Mesenchymal stem cell (in vitro differentiated cells and primary cell): ENCODE results near the gene VPS51.
A peak's percentile ranks its signal among the peaks of the same experiment; 100 is the strongest.

ENCODE experiments used
- DNase-seq: peaks from one replicate; pipeline ENCODE4 v3.0.0-alpha.2; 2013
- H2AFZ ChIP-seq: one replicate; pipeline ENCODE4 v1.6.1; 2013; ENCODE audit warnings: low read depth, mild to moderate bottlenecking, control low read depth, inconsistent platforms, low read length, moderate library complexity
- H2AK5ac ChIP-seq: 2 replicates; pipeline ENCODE4 v1.6.1; 2013; ENCODE audit warnings: low read length, moderate library complexity, mild to moderate bottlenecking, inconsistent platforms; ENCODE audit not compliant: severe bottlenecking
- H2BK120ac ChIP-seq: one replicate; pipeline ENCODE4 v1.6.1; 2013; ENCODE audit warnings: low read depth, mild to moderate bottlenecking, inconsistent platforms, low read length, moderate library complexity
- H2BK12ac ChIP-seq, 2 experiments: one replicate each; pipeline ENCODE4 v1.6.1; 2013; ENCODE audit warnings: inconsistent platforms in 2 of 2, low read length in 2 of 2, mild to moderate bottlenecking in 2 of 2, moderate library complexity in 2 of 2, control low read depth in 1 of 2
- H2BK15ac ChIP-seq: one replicate; pipeline ENCODE4 v1.6.1; 2013; ENCODE audit warnings: mild to moderate bottlenecking, low read depth, inconsistent platforms; ENCODE audit not compliant: poor library complexity, severe bottlenecking
- H2BK5ac ChIP-seq: 2 replicates; pipeline ENCODE4 v1.6.1; 2013; ENCODE audit warnings: low read depth, mild to moderate bottlenecking, low read length, control low read depth, inconsistent platforms; ENCODE audit not compliant: poor library complexity, severe bottlenecking
- H3K14ac ChIP-seq, 2 experiments: one replicate each; pipeline ENCODE4 v1.6.1; 2013; ENCODE audit warnings: inconsistent platforms in 2 of 2, low read length in 2 of 2, control low read depth in 1 of 2, mild to moderate bottlenecking in 1 of 2, moderate library complexity in 1 of 2
- H3K18ac ChIP-seq, 2 experiments: one replicate each; pipeline ENCODE4 v1.6.1; 2013; ENCODE audit warnings: inconsistent platforms in 2 of 2, low read length in 2 of 2, control low read depth in 1 of 2, low read depth in 1 of 2, mild to moderate bottlenecking in 1 of 2
- H3K23ac ChIP-seq, 2 experiments: one replicate each; pipeline ENCODE4 v1.6.1; 2013; ENCODE audit warnings: inconsistent platforms in 2 of 2, low read length in 2 of 2, mild to moderate bottlenecking in 2 of 2, moderate library complexity in 2 of 2, control low read depth in 1 of 2
- H3K27ac ChIP-seq: 2 replicates; pipeline ENCODE4 v1.5.1; 2013; ENCODE audit warnings: mild to moderate bottlenecking, moderate library complexity, low read length, control low read depth, inconsistent platforms; ENCODE audit not compliant: poor library complexity, severe bottlenecking
- H3K27me3 ChIP-seq, 2 experiments: 2 replicates each; pipeline versions ENCODE4 v1.6.1 to v1.7.0; 2013; ENCODE audit warnings: low read length in 2 of 2, mild to moderate bottlenecking in 2 of 2, moderate library complexity in 2 of 2, control low read depth in 1 of 2, inconsistent platforms in 1 of 2; ENCODE audit not compliant: control insufficient read depth in 1 of 2, insufficient read depth in 1 of 2
- H3K36me3 ChIP-seq, 2 experiments: 2 replicates each; pipeline versions ENCODE4 v1.6.1 to v1.7.0; 2013; ENCODE audit warnings: low read length in 2 of 2, control low read depth in 1 of 2, inconsistent platforms in 1 of 2, low read depth in 1 of 2, mild to moderate bottlenecking in 1 of 2; ENCODE audit not compliant: insufficient read depth in 2 of 2, control insufficient read depth in 1 of 2
- H3K4ac ChIP-seq, 2 experiments: one replicate each; pipeline ENCODE4 v1.6.1; 2013; ENCODE audit warnings: inconsistent platforms in 2 of 2, low read length in 2 of 2, mild to moderate bottlenecking in 2 of 2, moderate library complexity in 2 of 2, control low read depth in 1 of 2, low read depth in 1 of 2
- H3K4me1 ChIP-seq: 2 replicates; pipeline ENCODE4 v1.6.1; 2013; ENCODE audit warnings: low read depth, low read length, control low read depth; ENCODE audit not compliant: control insufficient read depth, insufficient read depth
- H3K4me2 ChIP-seq: 2 replicates; pipeline ENCODE4 v1.6.1; 2013; ENCODE audit warnings: low read length, mild to moderate bottlenecking, inconsistent platforms; ENCODE audit not compliant: poor library complexity, severe bottlenecking
- H3K4me3 ChIP-seq, 2 experiments: 2 replicates each; pipeline versions ENCODE4 v1.5.1 to v1.7.0; 2013; ENCODE audit warnings: low read length in 2 of 2, mild to moderate bottlenecking in 2 of 2, control low read depth in 1 of 2, low read depth in 1 of 2; ENCODE audit not compliant: insufficient read depth in 1 of 2
- H3K79me1 ChIP-seq: replicated peaks from 2 replicates; pipeline ENCODE4 v1.6.1; 2013; ENCODE audit warnings: mild to moderate bottlenecking, control low read depth, low read length, inconsistent platforms; ENCODE audit not compliant: poor library complexity, severe bottlenecking
- H3K9ac ChIP-seq: 2 replicates; pipeline ENCODE4 v1.7.0; 2013; ENCODE audit warnings: mild to moderate bottlenecking, low read length, moderate library complexity
- H3K9me3 ChIP-seq: 2 replicates; pipeline ENCODE4 v1.7.0; 2013; ENCODE audit warnings: mild to moderate bottlenecking, low read length; ENCODE audit not compliant: control insufficient read depth
- H4K8ac ChIP-seq: one replicate; pipeline ENCODE4 v1.6.1; 2013; ENCODE audit warnings: inconsistent platforms, mild to moderate bottlenecking, low read length, moderate library complexity
- H4K91ac ChIP-seq: one replicate; pipeline ENCODE4 v1.6.1; 2013; ENCODE audit warnings: mild to moderate bottlenecking, low read length, inconsistent platforms
- WGBS: methylation state at CpG from one replicate; pipeline ENCODE4 v1.1.7; 2013; ENCODE audit warnings: mixed read lengths; 5-methylcytosine and 5-hydroxymethylcytosine counted together

VPS51 gene

GRCh38 chr11:65058012-65058411, 38.0 kb upstream of the VPS51 start:
- Histone ChIP-seq H3K14ac (no peak overlapping the region), H4K91ac (no peak overlapping the region), H2BK120ac (no peak overlapping the region), H2AFZ (no peak overlapping the region), H2BK12ac (no peak overlapping the region), H3K79me1 (no peaks in the 10 kb centered on the region), H3K27ac (no peak overlapping the region), H2BK15ac (no peak overlapping the region), H3K4me1 (peaks cover 1% of the 10 kb centered on the region), H3K36me3 (no peaks in the 10 kb centered on the region), H3K18ac (no peak overlapping the region), H3K27me3 (peaks cover 17 to 37% of the 10 kb centered on the region in 2 experiments), H3K4ac (no peak overlapping the region), H3K9ac (no peak overlapping the region), H3K4me2 (no peak overlapping the region), H3K23ac (no peak overlapping the region), H2AK5ac (no peak overlapping the region), H3K9me3 (no peaks in the 10 kb centered on the region), H3K4me3 (no peak overlapping the region), H2BK5ac (no peak overlapping the region), H4K8ac (no peak overlapping the region)
- no peak for DNase-seq
- 86% methylated on average over 11 of the region's 13 CpGs for WGBS

GRCh38 chr11:65058419-65059054, 37.5 kb upstream of the VPS51 start, which contains the start of gene NAALADL1:
NAALADL1 (minus strand) TSS chr11:65058553; CDS start chr11:65058521, 32 bp downstream.
- no peak within 1 kb of the TSS for H3K4ac ChIP-seq
- H3K4me1 ChIP-seq: peaks cover 1% of the 10 kb centered on the region
- no peak within 1 kb of the TSS for H4K91ac ChIP-seq
- H2BK12ac ChIP-seq: no peak within 1 kb of the TSS
- H2BK5ac ChIP-seq: no peak within 1 kb of the TSS
- WGBS: 90% methylated on average over 5 of the region's 8 CpGs
- H3K36me3 ChIP-seq: no peaks in the 10 kb centered on the region
- no peak within 1 kb of the TSS for H3K27ac ChIP-seq
- no peak within 1 kb of the TSS for H3K23ac ChIP-seq
- H2AFZ ChIP-seq: no peak within 1 kb of the TSS
- no peak for DNase-seq
- no peak within 1 kb of the TSS for H3K4me3 ChIP-seq
- H4K8ac ChIP-seq: no peak within 1 kb of the TSS
- no peaks in the 10 kb centered on the region for H3K9me3 ChIP-seq
- H3K14ac ChIP-seq: no peak within 1 kb of the TSS
- H3K18ac ChIP-seq: no peak within 1 kb of the TSS
- H2AK5ac ChIP-seq: no peak within 1 kb of the TSS
- H3K79me1 ChIP-seq: no peaks in the 10 kb centered on the region
- no peak within 1 kb of the TSS for H3K9ac ChIP-seq
- no peak within 1 kb of the TSS for H3K4me2 ChIP-seq
- H2BK15ac ChIP-seq: no peak within 1 kb of the TSS
- H2BK120ac ChIP-seq: no peak within 1 kb of the TSS
- peaks cover 14 to 32% of the 10 kb centered on the region in 2 experiments for H3K27me3 ChIP-seq

- peaks cover 1% of the 10 kb centered on the region for H3K4me1 ChIP-seq
- peaks cover 6 to 22% of the 10 kb centered on the region in 2 experiments for H3K27me3 ChIP-seq
- no peak overlapping the region for H3K27ac ChIP-seq
- H4K91ac ChIP-seq: no peak overlapping the region
- H3K4ac ChIP-seq: no peak overlapping the region
- no peaks in the 10 kb centered on the region for H3K79me1 ChIP-seq
- H2BK12ac ChIP-seq: no peak overlapping the region
- H3K36me3 ChIP-seq: no peaks in the 10 kb centered on the region
- DNase-seq: no peak
- H2BK120ac ChIP-seq: no peak overlapping the region
- no peak overlapping the region for H3K23ac ChIP-seq
- 42% methylated on average over 3 of the region's 3 CpGs for WGBS
- H2AK5ac ChIP-seq: no peak overlapping the region
- H3K4me2 ChIP-seq: no peak overlapping the region
- H2AFZ ChIP-seq: no peak overlapping the region
- H3K9ac ChIP-seq: no peak overlapping the region
- H3K9me3 ChIP-seq: no peaks in the 10 kb centered on the region
- H3K18ac ChIP-seq: no peak overlapping the region
- no peak overlapping the region for H4K8ac ChIP-seq
- H2BK15ac ChIP-seq: no peak overlapping the region
- H2BK5ac ChIP-seq: no peak overlapping the region
- no peak overlapping the region for H3K14ac ChIP-seq
- H3K4me3 ChIP-seq: no peak overlapping the region
Observed at GRCh38 chr11:65059523-65059922, 36.5 kb upstream of the VPS51 start.

- no peak overlapping the region for H2BK15ac ChIP-seq
- H3K36me3 ChIP-seq: no peaks in the 10 kb centered on the region
- H4K8ac ChIP-seq: no peak overlapping the region
- no peak overlapping the region for H3K14ac ChIP-seq
- no peak overlapping the region for H2BK12ac ChIP-seq
- H2AFZ ChIP-seq: no peak overlapping the region
- H2BK120ac ChIP-seq: no peak overlapping the region
- no peak overlapping the region for H3K4me3 ChIP-seq
- peaks cover 1% of the 10 kb centered on the region for H3K4me1 ChIP-seq
- no peak overlapping the region for H3K9ac ChIP-seq
- H3K9me3 ChIP-seq: no peaks in the 10 kb centered on the region
- H2BK5ac ChIP-seq: no peak overlapping the region
- no peak overlapping the region for H3K4me2 ChIP-seq
- no peak overlapping the region for H3K4ac ChIP-seq
- no peak overlapping the region for H3K27ac ChIP-seq
- H4K91ac ChIP-seq: no peak overlapping the region
- H3K23ac ChIP-seq: no peak overlapping the region
- H3K27me3 ChIP-seq: peaks cover 3 to 17% of the 10 kb centered on the region in 2 experiments
- H3K79me1 ChIP-seq: no peaks in the 10 kb centered on the region
- DNase-seq: peak; percentile 60
- no peak overlapping the region for H3K18ac ChIP-seq
- 65% methylated on average over 8 of the region's 10 CpGs for WGBS
- H2AK5ac ChIP-seq: no peak overlapping the region
Observed at GRCh38 chr11:65059959-65060824, 35.8 kb upstream of the VPS51 start.
